HUES6 (cell line): ENCODE results near the gene CACNA1F.

Source experiments
- H3K27ac ChIP-seq: 2 replicates; pipeline ENCODE4 v1.7.0; 2013; ENCODE audit warnings: low read depth, mild to moderate bottlenecking, low read length, inconsistent platforms
- H3K27me3 ChIP-seq: 2 replicates; pipeline ENCODE4 v1.6.1; 2013; ENCODE audit warnings: low read length; ENCODE audit not compliant: control insufficient read depth, insufficient read depth
- H3K36me3 ChIP-seq: 2 replicates; pipeline ENCODE4 v1.6.1; 2013; ENCODE audit warnings: low read length; ENCODE audit not compliant: control insufficient read depth, insufficient read depth
- H3K4me1 ChIP-seq: 2 replicates; pipeline ENCODE4 v1.6.1; 2013; ENCODE audit warnings: low read length; ENCODE audit not compliant: control insufficient read depth, insufficient read depth
- H3K4me3 ChIP-seq: 2 replicates; pipeline ENCODE4 v1.5.1; 2013; ENCODE audit warnings: low read depth, low read length
- H3K9ac ChIP-seq: one replicate; pipeline ENCODE4 v1.6.1; 2013; ENCODE audit warnings: mild to moderate bottlenecking, low read length
- H3K9me3 ChIP-seq: 2 replicates; pipeline ENCODE4 v1.6.1; 2013; ENCODE audit warnings: low read depth, low read length; ENCODE audit not compliant: control insufficient read depth, insufficient read depth

The CACNA1F gene

DNA sequence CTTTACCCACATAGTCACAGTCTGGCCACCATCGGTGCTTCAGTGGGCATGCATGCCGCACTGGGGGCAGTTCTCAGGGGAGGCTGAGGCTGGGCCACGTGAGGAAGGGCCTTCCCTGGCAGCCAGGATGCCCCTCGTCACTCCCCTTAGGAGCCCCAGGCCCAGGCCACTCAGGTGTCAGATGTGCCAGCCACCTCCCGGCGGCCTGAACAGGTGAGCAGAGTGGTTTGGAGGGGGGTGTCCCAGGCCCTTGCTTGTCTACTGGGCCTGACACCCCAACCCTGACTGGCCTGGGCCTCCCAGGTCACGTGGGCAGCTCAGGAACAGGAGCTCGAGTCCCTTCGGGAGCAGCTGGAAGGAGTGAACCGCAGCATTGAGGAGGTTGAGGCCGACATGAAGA is 14.2 kb upstream of the CACNA1F start:
- Histone ChIP-seq H3K9ac (no peak overlapping the region), H3K27me3 (no peaks in the 10 kb centered on the region), H3K36me3 (peaks cover 19% of the 10 kb centered on the region), H3K9me3 (peaks cover 20% of the 10 kb centered on the region; the same call in 1 of the 2 replicates), H3K27ac (no peak overlapping the region), H3K4me1 (no peaks in the 10 kb centered on the region), H3K4me3 (no peak overlapping the region)

DNA sequence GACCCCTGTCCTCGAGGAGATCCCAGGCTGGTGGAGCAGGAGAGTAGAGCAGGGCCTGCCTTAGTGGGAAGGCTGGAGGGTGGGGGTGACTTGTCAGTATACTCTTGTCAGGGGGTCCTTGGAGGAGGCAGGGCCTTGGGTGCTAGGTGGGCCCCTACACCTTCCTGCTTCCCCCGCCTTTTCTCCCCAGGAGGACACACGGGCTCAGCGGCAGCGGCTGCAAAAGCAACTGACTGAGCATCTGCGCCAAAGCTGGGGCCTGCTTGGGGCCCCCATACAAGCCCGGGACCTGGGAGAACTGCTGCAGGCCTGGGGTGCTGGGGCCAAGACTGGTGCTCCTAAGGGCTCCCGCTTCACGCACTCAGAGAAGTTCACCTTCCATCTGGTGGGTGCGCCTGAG is 13.4 kb upstream of the CACNA1F start:
- H3K4me1 ChIP-seq = no peaks in the 10 kb centered on the region
- no peak overlapping the region for H3K9ac ChIP-seq
- H3K9me3 ChIP-seq = peaks cover 16% of the 10 kb centered on the region; the same call in 1 of the 2 replicates
- H3K27me3 ChIP-seq = no peaks in the 10 kb centered on the region
- H3K27ac ChIP-seq = no peak overlapping the region
- H3K36me3 ChIP-seq = peaks cover 19% of the 10 kb centered on the region
- H3K4me3 ChIP-seq = no peak overlapping the region

DNA sequence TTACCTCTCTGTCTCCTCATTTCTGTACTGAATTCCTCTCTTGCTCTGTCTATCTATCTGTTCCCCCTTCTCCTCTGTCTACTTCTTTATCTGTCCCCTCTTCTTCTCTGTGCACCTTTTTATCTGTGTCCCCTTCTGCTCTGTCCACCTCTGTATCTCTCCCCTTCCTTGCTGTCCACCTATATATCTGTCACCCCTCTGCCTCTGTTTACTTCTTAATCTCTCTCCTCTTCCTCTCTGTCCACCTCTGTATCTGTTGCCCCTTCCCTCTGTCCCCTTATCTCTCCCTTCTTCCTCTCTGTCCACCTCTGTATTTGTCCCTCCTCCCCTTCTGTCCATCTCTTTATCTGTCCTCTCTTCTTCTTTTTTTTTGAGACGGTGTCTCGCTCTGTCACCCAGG is 11.1 kb upstream of the CACNA1F start:
- Histone ChIP-seq H3K9ac (no peak overlapping the region), H3K36me3 (peaks cover 15% of the 10 kb centered on the region), H3K9me3 (peaks cover 9% of the 10 kb centered on the region; the same call in 1 of the 2 replicates), H3K4me1 (no peaks in the 10 kb centered on the region), H3K27ac (no peak overlapping the region), H3K27me3 (no peaks in the 10 kb centered on the region), H3K4me3 (no peak overlapping the region)

- Histone ChIP-seq H3K36me3 (peaks cover 10% of the 10 kb centered on the region; the same call in 1 of the 2 replicates), H3K9ac (no peak overlapping the region), H3K4me3 (no peak overlapping the region), H3K4me1 (no peaks in the 10 kb centered on the region), H3K27ac (no peak overlapping the region), H3K27me3 (no peaks in the 10 kb centered on the region), H3K9me3 (peaks cover 4% of the 10 kb centered on the region; the same call in 1 of the 2 replicates)
These were observed 10.0 kb upstream of the CACNA1F start for GRCh38 chrX:49243166-49243565.

- H3K4me1 ChIP-seq = no peaks in the 10 kb centered on the region
- H3K36me3 ChIP-seq = peaks cover 10% of the 10 kb centered on the region; the same call in 1 of the 2 replicates
- no peak overlapping the region for H3K27ac ChIP-seq
- no peak overlapping the region for H3K9ac ChIP-seq
- H3K4me3 ChIP-seq = no peak overlapping the region
- no peaks in the 10 kb centered on the region for H3K27me3 ChIP-seq
- peaks cover 4% of the 10 kb centered on the region; the same call in 1 of the 2 replicates for H3K9me3 ChIP-seq
These were observed 9.5 kb upstream of the CACNA1F start for GRCh38 chrX:49242545-49243066.

DNA sequence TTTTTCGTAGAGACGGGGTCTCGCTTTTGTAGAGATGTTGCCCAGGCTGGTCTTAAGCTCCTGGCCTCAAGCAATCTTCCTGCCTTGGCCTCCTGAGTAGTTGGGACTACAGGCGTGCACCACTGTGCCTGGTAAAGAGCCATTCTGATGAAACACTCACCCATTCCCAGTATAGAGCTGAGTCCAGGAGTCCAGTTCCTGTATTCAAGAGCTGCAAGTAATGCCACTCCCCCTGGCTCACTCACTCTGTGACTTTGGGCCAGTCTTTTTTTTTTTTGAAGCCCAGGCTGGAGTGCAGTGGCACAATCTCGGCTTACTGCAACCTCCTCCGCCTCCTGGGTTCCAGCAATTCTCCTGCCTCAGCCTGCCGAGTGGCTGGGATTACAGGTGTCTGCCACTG is 5.6 kb upstream of the CACNA1F start:
- H3K27me3 ChIP-seq = no peaks in the 10 kb centered on the region
- no peak overlapping the region for H3K9ac ChIP-seq
- no peak overlapping the region for H3K27ac ChIP-seq
- no peaks in the 10 kb centered on the region for H3K4me1 ChIP-seq
- peaks cover 8% of the 10 kb centered on the region; the same call in 1 of the 2 replicates for H3K9me3 ChIP-seq
- no peaks in the 10 kb centered on the region for H3K36me3 ChIP-seq
- no peak overlapping the region for H3K4me3 ChIP-seq

- Histone ChIP-seq H3K9ac (no peak overlapping the region), H3K36me3 (no peaks in the 10 kb centered on the region), H3K27ac (no peak overlapping the region), H3K9me3 (peaks cover 4% of the 10 kb centered on the region; the same call in 1 of the 2 replicates), H3K27me3 (no peaks in the 10 kb centered on the region), H3K4me1 (no peaks in the 10 kb centered on the region), H3K4me3 (no peak overlapping the region)
These were observed 3.9 kb upstream of the CACNA1F start for GRCh38 chrX:49237060-49237459.

- H3K36me3 ChIP-seq = no peaks in the 10 kb centered on the region
- H3K9me3 ChIP-seq = peaks cover 4% of the 10 kb centered on the region; the same call in 1 of the 2 replicates
- H3K4me3 ChIP-seq = no peak overlapping the region
- H3K9ac ChIP-seq = no peak overlapping the region
- peaks cover 4% of the 10 kb centered on the region; the same call in 1 of the 2 replicates for H3K4me1 ChIP-seq
- no peak overlapping the region for H3K27ac ChIP-seq
- H3K27me3 ChIP-seq = no peaks in the 10 kb centered on the region
These were observed 881 bp upstream of the CACNA1F start for GRCh38 chrX:49233887-49234555.

DNA sequence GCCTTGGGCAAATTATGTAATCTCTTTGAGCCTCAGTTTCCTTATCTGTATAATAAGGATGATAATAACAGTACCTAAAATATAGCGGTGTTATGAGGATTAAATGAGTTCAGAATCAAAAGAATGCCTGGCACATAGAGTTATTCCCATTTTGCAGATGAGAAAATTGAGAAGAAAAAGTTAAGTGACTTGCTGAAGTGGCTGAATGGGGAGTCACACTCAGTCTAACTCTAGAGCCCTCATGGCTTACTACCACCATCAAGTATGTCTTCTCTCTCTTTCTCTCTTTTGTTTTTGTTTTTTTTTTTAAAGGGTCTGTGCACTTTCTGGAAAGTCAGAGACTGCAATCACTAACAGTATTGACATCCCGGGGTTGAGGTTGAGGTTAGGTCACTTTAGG is 615 bp downstream of the CACNA1F start:
- Histone ChIP-seq H3K9ac (no peak overlapping the region), H3K4me1 (peaks cover 4% of the 10 kb centered on the region; the same call in 1 of the 2 replicates), H3K27me3 (no peaks in the 10 kb centered on the region), H3K9me3 (peaks cover 4% of the 10 kb centered on the region; the same call in 1 of the 2 replicates), H3K4me3 (no peak overlapping the region), H3K27ac (no peak overlapping the region), H3K36me3 (no peaks in the 10 kb centered on the region)

GRCh38 chrX:49231333-49232000 is 1.7 kb downstream of the CACNA1F start:
- H3K36me3 ChIP-seq = no peaks in the 10 kb centered on the region
- peaks cover 4% of the 10 kb centered on the region; the same call in 1 of the 2 replicates for H3K4me1 ChIP-seq
- peak overlapping the region; percentile 18; the same call in 1 of the 2 replicates for H3K4me3 ChIP-seq
- no peak overlapping the region for H3K27ac ChIP-seq
- no peaks in the 10 kb centered on the region for H3K27me3 ChIP-seq
- peaks cover 4% of the 10 kb centered on the region; the same call in 1 of the 2 replicates for H3K9me3 ChIP-seq
- no peak overlapping the region for H3K9ac ChIP-seq
